Spleen (tissue), 3 donors: ENCODE results near the gene TPK1.

Experiments
- POLR2A ChIP-seq, 3 donors: fragments of 450-650 bp; IDR thresholded peaks; one replicate each; pipeline ENCODE4 v1.5.1; 2017; ENCODE audit warnings: antibody characterized with exemption in 3 of 3, mild to moderate bottlenecking in 1 of 3
- POLR2AphosphoS5 ChIP-seq, 3 donors: sonication (generic); formaldehyde crosslinking; IDR thresholded peaks; one replicate each; pipeline ENCODE4 v1.5.1; 2017; ENCODE audit warnings: antibody characterized with exemption in 3 of 3

GRCh38 chr7:144408121-144408520 lies 427.7 kb downstream of the TPK1 start:
- TF ChIP-seq POLR2A (IDR thresholded peaks at IDR 0.05) (no peak), POLR2AphosphoS5 (IDR thresholded peaks at IDR 0.05) (no peak)
